ENCODE results near the gene SCAMP4. TPM values are rescaled to one million over a fixed set of nuclear protein-coding genes. Genes with fewer than 3 reads are reported as not detected.

The SCAMP4 gene
- total RNA-seq, 1 experiment from 2014 or later = 81.3 TPM

DNA sequence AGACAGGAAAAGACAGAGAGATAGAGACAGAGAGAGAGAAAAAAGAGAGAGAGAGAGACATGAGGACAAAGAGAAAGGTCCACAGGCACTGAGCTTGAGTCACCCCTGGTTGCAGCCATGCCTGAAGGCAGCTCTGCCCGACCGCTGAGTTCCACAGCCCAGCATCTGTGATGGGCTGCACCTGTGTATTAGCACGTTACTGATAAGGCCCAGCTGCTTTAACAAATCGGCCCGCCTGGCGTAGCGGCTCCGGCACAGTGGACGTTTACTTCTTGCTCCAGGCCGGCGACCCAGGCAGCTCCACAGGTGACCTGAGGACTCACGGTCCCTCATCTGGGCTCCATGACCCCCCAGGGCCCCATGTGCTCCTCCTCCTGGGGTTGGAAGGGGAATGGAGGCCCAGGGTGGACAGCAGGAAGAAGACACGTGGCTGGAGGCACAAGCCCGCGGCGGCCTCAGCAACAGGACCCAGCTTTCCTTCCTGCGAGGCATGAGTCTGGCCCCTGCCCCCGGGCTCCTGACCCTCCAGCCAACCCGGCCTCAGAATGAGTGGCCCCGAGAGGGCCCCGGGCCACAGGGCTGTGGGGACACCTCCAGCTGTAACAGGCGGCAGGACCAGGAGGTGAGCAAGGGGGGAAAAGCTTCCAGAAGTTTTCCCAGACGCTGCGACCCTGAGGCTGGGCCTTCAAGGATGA is 31.9 kb downstream of the SCAMP4 start:
- ChIA-PET CTCF (interaction anchor here (1.3 to 2.1 kb wide), 2 partner anchors 9 to 40 kb away, joined by 5 to 6 read pairs; no protein-coding TSS in a partner anchor), POLR2A (no interaction called here)
- no peak for ATAC-seq
- no peak for DNase-seq (ENCODE audit: low spot score)
- Mint-ChIP-seq H3K27me3 (ENCODE audit: low read depth) (peaks cover 12% of the 10 kb centered on the region), H3K4me1 (peaks cover 9% of the 10 kb centered on the region), H3K4me3 (no peak overlapping the region), H3K36me3 (peaks cover 4% of the 10 kb centered on the region), H3K9me3 (peaks cover 6% of the 10 kb centered on the region), H3K27ac (0 out of 2 replicates have a peak overlapping the region, but pooled peaks have one; percentile 37)
- no peak for TF ChIP-seq CBFB (CRISPR knock-in tag; IDR thresholded peaks at IDR 0.05; ENCODE audit: low read depth)
- TF ChIP-seq, protein P1, sequence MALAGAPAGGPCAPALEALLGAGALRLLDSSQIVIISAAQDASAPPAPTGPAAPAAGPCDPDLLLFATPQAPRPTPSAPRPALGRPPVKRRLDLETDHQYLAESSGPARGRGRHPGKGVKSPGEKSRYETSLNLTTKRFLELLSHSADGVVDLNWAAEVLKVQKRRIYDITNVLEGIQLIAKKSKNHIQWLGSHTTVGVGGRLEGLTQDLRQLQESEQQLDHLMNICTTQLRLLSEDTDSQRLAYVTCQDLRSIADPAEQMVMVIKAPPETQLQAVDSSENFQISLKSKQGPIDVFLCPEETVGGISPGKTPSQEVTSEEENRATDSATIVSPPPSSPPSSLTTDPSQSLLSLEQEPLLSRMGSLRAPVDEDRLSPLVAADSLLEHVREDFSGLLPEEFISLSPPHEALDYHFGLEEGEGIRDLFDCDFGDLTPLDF (CRISPR knock-in tag; IDR thresholded peaks at IDR 0.05) = no peak

DNA sequence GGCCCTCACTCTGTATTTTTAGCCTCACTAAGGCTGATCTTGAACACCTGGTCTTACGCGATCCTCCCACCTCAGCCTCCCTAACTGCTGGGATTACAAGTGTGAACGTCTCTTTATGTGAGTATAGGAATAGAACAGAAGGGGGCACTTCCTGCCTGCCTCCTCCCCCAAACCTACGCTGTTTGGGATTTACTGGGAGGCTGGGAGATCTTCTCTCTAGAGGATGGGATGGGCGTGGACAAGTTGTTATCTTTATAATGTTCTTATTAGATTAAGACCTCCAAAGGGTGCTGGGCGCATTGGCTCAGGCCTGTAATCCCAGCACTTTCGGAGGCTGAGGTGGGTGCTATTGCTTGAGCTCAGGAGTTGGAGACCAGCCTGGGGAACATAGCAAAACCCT is 32.9 kb downstream of the SCAMP4 start:
- DNase-seq (ENCODE audit: low spot score) (no peak), ATAC-seq (no peak)
- peaks cover 13% of the 10 kb centered on the region for H3K4me1 Mint-ChIP-seq
- TF ChIP-seq, protein P2, sequence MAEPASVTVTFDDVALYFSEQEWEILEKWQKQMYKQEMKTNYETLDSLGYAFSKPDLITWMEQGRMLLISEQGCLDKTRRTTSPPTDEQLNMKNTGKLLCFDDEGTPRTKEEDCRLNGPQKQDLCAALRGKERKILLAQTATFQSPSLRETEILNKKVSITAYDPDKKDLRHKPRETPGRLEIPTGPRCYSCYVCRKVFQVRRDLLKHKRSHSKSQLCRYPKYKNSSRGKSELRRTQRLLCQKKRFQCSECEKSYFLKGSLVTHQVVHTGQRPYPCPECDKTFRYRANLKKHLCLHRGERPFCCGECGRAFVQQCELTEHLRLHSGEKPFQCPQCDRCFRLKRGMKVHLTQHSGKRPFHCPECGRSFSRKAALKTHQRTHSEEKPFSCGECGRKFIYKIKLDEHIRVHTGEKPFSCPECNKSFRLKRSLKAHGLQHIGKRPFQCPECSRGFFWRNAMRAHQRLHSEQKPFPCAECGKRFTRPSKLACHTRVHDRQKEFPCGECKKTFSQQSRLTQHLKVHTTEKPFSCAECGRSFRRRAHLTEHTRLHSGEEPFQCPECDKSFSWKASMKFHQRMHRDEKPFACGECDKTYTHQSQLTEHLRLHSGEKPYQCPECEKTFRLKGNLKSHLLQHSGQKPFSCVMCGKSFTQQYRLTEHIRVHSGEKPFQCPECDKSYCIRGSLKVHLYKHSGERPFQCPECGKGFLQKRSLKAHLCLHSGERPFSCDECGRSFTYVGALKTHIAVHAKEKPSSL (CRISPR knock-in tag; conservative IDR thresholded peaks at IDR 0.05) = no peak
- TF ChIP-seq ZNF232 (CRISPR knock-in tag; IDR thresholded peaks at IDR 0.05) = no peak
- TF ChIP-seq GTF2I (CRISPR knock-in tag; conservative IDR thresholded peaks at IDR 0.05) = no peak
- TF ChIP-seq, protein P3, sequence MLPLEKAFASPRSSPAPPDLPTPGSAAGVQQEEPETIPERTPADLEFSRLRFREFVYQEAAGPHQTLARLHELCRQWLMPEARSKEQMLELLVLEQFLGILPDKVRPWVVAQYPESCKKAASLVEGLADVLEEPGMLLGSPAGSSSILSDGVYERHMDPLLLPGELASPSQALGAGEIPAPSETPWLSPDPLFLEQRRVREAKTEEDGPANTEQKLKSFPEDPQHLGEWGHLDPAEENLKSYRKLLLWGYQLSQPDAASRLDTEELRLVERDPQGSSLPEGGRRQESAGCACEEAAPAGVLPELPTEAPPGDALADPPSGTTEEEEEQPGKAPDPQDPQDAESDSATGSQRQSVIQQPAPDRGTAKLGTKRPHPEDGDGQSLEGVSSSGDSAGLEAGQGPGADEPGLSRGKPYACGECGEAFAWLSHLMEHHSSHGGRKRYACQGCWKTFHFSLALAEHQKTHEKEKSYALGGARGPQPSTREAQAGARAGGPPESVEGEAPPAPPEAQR (CRISPR knock-in tag; IDR thresholded peaks at IDR 0.05) = no peak
- no peak for TF ChIP-seq ZNF121 (CRISPR knock-in tag; IDR thresholded peaks at IDR 0.05)
- TF ChIP-seq, protein P4, sequence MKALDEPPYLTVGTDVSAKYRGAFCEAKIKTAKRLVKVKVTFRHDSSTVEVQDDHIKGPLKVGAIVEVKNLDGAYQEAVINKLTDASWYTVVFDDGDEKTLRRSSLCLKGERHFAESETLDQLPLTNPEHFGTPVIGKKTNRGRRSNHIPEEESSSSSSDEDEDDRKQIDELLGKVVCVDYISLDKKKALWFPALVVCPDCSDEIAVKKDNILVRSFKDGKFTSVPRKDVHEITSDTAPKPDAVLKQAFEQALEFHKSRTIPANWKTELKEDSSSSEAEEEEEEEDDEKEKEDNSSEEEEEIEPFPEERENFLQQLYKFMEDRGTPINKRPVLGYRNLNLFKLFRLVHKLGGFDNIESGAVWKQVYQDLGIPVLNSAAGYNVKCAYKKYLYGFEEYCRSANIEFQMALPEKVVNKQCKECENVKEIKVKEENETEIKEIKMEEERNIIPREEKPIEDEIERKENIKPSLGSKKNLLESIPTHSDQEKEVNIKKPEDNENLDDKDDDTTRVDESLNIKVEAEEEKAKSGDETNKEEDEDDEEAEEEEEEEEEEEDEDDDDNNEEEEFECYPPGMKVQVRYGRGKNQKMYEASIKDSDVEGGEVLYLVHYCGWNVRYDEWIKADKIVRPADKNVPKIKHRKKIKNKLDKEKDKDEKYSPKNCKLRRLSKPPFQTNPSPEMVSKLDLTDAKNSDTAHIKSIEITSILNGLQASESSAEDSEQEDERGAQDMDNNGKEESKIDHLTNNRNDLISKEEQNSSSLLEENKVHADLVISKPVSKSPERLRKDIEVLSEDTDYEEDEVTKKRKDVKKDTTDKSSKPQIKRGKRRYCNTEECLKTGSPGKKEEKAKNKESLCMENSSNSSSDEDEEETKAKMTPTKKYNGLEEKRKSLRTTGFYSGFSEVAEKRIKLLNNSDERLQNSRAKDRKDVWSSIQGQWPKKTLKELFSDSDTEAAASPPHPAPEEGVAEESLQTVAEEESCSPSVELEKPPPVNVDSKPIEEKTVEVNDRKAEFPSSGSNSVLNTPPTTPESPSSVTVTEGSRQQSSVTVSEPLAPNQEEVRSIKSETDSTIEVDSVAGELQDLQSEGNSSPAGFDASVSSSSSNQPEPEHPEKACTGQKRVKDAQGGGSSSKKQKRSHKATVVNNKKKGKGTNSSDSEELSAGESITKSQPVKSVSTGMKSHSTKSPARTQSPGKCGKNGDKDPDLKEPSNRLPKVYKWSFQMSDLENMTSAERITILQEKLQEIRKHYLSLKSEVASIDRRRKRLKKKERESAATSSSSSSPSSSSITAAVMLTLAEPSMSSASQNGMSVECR (CRISPR knock-in tag; IDR thresholded peaks at IDR 0.05; ENCODE audit: borderline replicate concordance) = no peak
- TF ChIP-seq, protein P5, sequence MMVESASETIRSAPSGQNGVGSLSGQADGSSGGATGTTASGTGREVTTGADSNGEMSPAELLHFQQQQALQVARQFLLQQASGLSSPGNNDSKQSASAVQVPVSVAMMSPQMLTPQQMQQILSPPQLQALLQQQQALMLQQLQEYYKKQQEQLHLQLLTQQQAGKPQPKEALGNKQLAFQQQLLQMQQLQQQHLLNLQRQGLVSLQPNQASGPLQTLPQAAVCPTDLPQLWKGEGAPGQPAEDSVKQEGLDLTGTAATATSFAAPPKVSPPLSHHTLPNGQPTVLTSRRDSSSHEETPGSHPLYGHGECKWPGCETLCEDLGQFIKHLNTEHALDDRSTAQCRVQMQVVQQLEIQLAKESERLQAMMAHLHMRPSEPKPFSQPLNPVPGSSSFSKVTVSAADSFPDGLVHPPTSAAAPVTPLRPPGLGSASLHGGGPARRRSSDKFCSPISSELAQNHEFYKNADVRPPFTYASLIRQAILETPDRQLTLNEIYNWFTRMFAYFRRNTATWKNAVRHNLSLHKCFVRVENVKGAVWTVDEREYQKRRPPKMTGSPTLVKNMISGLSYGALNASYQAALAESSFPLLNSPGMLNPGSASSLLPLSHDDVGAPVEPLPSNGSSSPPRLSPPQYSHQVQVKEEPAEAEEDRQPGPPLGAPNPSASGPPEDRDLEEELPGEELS (CRISPR knock-in tag; IDR thresholded peaks at IDR 0.05) = no peak
- TF ChIP-seq, protein P6, sequence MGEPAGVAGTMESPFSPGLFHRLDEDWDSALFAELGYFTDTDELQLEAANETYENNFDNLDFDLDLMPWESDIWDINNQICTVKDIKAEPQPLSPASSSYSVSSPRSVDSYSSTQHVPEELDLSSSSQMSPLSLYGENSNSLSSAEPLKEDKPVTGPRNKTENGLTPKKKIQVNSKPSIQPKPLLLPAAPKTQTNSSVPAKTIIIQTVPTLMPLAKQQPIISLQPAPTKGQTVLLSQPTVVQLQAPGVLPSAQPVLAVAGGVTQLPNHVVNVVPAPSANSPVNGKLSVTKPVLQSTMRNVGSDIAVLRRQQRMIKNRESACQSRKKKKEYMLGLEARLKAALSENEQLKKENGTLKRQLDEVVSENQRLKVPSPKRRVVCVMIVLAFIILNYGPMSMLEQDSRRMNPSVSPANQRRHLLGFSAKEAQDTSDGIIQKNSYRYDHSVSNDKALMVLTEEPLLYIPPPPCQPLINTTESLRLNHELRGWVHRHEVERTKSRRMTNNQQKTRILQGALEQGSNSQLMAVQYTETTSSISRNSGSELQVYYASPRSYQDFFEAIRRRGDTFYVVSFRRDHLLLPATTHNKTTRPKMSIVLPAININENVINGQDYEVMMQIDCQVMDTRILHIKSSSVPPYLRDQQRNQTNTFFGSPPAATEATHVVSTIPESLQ (CRISPR knock-in tag; IDR thresholded peaks at IDR 0.05) = no peak
- no peak for TF ChIP-seq ZBTB21 (CRISPR knock-in tag; IDR thresholded peaks at IDR 0.05; ENCODE audit: borderline replicate concordance)
- TF ChIP-seq, protein P7, sequence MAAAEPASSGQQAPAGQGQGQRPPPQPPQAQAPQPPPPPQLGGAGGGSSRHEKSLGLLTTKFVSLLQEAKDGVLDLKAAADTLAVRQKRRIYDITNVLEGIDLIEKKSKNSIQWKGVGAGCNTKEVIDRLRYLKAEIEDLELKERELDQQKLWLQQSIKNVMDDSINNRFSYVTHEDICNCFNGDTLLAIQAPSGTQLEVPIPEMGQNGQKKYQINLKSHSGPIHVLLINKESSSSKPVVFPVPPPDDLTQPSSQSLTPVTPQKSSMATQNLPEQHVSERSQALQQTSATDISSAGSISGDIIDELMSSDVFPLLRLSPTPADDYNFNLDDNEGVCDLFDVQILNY (CRISPR knock-in tag; IDR thresholded peaks at IDR 0.05) = no peak
- TF ChIP-seq ZNF671 (CRISPR knock-in tag; IDR thresholded peaks at IDR 0.05) = no peak
- TF ChIP-seq, protein P8, sequence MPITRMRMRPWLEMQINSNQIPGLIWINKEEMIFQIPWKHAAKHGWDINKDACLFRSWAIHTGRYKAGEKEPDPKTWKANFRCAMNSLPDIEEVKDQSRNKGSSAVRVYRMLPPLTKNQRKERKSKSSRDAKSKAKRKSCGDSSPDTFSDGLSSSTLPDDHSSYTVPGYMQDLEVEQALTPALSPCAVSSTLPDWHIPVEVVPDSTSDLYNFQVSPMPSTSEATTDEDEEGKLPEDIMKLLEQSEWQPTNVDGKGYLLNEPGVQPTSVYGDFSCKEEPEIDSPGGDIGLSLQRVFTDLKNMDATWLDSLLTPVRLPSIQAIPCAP (CRISPR knock-in tag; IDR thresholded peaks at IDR 0.05) = no peak
- no peak overlapping the region for H3K4me3 Mint-ChIP-seq
- peaks cover 5% of the 10 kb centered on the region; the same call in 1 of the 2 replicates for H3K27me3 Mint-ChIP-seq (ENCODE audit: low read depth)
- no peak overlapping the region for H3K27ac Mint-ChIP-seq
- H3K9me3 Mint-ChIP-seq = peaks cover 6% of the 10 kb centered on the region
- CTCF ChIA-PET = interaction anchor here (1.3 kb wide), 1 partner anchor 41 kb away, joined by 5 read pairs; no protein-coding TSS in a partner anchor
- POLR2A ChIA-PET = no interaction called here
- H3K36me3 Mint-ChIP-seq = peaks cover 4% of the 10 kb centered on the region
